ENCODE data around the gene TROAP.
"Not testable (repeated sequence)": the region's sequence is repeated elsewhere in the genome, so short reads cannot be mapped to it uniquely, and the experiment has no call there.

Gene TROAP

GRCh38 chr12:49323524-49324097, 556 bp downstream of the TROAP start:
- intact Hi-C loops (cut with DNase I): no loop called here
- DNase-seq: peak in 3 of 10 donors; percentile 3 to 62 (median 32)

GRCh38 chr12:49325606-49326005, 2.6 kb downstream of the TROAP start:
- DNase-seq: peak in 3 of 10 donors; percentile 38 to 63 (median 41)
- intact Hi-C loops (cut with DNase I): no loop called here

GRCh38 chr12:49327368-49327767, 4.3 kb downstream of the TROAP start:
- peak in 1 of 10 donors; percentile 5 for DNase-seq
- intact Hi-C loops (cut with DNase I): no loop called here

DNA sequence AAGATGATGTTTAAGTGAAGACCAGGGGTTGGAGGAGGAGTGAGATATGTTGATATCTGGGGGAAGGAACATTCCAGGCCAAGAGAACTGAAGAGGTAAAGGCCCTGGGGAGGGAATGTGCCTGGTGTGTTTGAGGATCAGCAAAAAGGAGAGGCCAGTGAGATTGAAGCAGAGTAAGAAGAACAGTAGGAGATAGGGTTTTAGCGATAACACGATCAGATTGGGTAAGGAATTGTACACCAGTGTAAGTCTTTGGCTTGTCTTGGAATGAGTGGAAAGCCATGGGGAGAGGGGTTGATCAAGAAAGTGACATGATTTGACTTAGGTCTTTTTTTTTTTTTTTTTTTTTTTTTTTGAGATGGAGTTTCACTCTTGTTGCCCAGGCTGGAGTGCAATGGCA, 4.8 kb downstream of the TROAP start:
- no peak for DNase-seq
- intact Hi-C loops (cut with DNase I): no loop called here

GRCh38 chr12:49328816-49329215, 5.8 kb downstream of the TROAP start:
- DNase-seq: peak in 2 of 10 donors; percentile 35 to 43
- intact Hi-C loops (cut with DNase I): no loop called here

DNA sequence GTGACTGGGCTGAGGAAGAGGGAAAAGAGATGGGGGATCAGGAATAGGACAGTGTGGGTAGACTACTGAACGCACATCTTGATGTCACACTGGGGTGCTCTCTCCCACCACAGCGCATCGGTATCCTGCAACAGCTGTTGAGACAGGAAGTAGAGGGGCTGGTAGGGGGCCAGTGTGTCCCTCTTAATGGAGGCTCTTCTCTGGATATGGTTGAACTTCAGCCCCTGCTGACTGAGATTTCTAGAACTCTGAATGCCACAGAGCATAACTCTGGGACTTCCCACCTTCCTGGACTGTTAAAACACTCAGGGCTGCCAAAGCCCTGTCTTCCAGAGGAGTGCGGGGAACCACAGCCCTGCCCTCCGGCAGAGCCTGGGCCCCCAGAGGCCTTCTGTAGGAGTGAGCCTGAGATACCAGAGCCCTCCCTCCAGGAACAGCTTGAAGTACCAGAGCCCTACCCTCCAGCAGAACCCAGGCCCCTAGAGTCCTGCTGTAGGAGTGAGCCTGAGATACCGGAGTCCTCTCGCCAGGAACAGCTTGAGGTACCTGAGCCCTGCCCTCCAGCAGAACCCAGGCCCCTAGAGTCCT, 7.1 kb downstream of the TROAP start:
- intact Hi-C loops (cut with DNase I): no loop called here
- DNase-seq: peak in 2 of 10 donors; percentile 22 to 52

- intact Hi-C loops (cut with DNase I): loop anchor here (1.0 kb wide), 1 partner anchor 183 kb away; no protein-coding TSS in a partner anchor
Measured at GRCh38 chr12:49330631-49331379, 7.8 kb downstream of the TROAP start.

GRCh38 chr12:49331380-49332222, 8.5 kb downstream of the TROAP start:
- intact Hi-C loops (cut with DNase I): loop anchor here (1.0 kb wide), 1 partner anchor 183 kb away; no protein-coding TSS in a partner anchor
- DNase-seq: peak in 9 of 10 donors; percentile 51 to 95 (median 75)

More at GRCh38 chr12:49330631-49331379, 7.8 kb downstream of the TROAP start:
- DNase-seq: peak in 2 of 10 donors; percentile 67 to 77

- intact Hi-C loops (cut with DNase I): no loop called here
- DNase-seq: peak in 2 of 10 donors; percentile 24 to 59
Measured at GRCh38 chr12:49332441-49332861, 9.4 kb downstream of the TROAP start.

- intact Hi-C loops (cut with DNase I): no loop called here
- DNase-seq: peak in 2 of 10 donors; percentile 71 to 81
Measured at GRCh38 chr12:49332891-49333371, 9.9 kb downstream of the TROAP start.

- DNase-seq: peak in 3 of 10 donors; percentile 15 to 61 (median 21)
- intact Hi-C loops (cut with DNase I): not testable (repeated sequence)
Measured at GRCh38 chr12:49333778-49334177, 10.7 kb downstream of the TROAP start.

DNA sequence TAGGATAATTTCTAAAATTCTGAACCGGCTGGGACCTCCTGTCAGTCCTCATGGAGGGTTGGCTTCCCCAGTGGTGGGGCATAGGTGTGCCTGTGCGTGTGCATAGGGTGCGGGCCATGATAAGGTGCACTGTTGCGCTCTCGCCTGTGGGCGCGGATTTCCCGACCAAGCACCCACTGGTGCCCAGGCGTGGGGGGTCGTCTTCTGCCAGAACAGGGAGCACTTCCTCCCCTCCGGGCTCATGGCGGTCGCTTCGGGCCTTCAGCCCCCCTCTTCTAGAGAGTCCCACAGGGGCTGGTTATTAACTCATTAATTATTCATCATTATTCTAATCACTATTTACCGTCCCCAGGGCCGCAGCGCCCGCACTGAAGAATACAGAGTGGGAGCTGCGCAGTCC, 11.2 kb downstream of the TROAP start:
- intact Hi-C loops (cut with DNase I): no loop called here
- DNase-seq: peak in 3 of 10 donors; percentile 10 to 79 (median 55)

- intact Hi-C loops (cut with DNase I): no loop called here
Measured at GRCh38 chr12:49334681-49335080, 11.6 kb downstream of the TROAP start.

GRCh38 chr12:49335118-49335954, 12.3 kb downstream of the TROAP start:
- DNase-seq: peak in 3 of 10 donors; percentile 11 to 65 (median 29)
- intact Hi-C loops (cut with DNase I): no loop called here

More at GRCh38 chr12:49334681-49335080, 11.6 kb downstream of the TROAP start:
- DNase-seq: peak in 2 of 10 donors; percentile 46 to 55

DNA sequence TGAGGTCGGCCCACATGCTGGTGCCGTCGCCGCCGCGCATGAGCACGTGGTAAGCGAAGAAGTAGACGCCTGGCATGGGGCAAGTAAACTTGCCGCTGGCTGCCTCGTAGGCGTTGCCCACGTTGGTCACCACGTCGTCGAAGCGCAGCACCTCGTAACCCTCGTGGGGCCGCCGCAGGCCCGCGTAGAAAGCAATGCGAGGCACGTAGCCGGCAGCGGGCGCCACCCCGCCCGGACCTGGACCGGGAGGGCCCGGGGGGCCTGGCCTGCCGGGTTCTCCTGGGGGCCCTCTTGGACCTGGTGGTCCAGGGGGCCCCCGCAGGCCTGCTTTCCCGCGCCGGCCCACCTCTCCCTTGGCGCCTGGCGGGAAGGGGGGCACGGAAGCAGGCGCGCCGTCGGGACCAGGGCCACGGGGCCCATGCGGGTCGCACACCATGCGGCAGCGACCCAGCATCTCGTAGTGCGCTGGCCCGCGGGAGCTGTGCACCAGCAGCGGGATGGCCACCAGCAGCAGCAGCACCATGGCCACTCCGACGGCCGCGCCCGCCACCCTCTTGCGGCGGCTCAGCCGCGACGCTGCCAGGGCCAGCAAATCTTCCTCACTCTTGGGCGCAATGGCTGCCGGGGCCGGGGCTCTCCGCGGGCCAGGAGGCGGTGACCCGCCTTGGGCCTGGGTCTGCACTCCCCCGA, 13.0 kb downstream of the TROAP start:
- intact Hi-C loops (cut with DNase I): no loop called here
- DNase-seq: peak in 3 of 10 donors; percentile 54 to 79 (median 59)

DNA sequence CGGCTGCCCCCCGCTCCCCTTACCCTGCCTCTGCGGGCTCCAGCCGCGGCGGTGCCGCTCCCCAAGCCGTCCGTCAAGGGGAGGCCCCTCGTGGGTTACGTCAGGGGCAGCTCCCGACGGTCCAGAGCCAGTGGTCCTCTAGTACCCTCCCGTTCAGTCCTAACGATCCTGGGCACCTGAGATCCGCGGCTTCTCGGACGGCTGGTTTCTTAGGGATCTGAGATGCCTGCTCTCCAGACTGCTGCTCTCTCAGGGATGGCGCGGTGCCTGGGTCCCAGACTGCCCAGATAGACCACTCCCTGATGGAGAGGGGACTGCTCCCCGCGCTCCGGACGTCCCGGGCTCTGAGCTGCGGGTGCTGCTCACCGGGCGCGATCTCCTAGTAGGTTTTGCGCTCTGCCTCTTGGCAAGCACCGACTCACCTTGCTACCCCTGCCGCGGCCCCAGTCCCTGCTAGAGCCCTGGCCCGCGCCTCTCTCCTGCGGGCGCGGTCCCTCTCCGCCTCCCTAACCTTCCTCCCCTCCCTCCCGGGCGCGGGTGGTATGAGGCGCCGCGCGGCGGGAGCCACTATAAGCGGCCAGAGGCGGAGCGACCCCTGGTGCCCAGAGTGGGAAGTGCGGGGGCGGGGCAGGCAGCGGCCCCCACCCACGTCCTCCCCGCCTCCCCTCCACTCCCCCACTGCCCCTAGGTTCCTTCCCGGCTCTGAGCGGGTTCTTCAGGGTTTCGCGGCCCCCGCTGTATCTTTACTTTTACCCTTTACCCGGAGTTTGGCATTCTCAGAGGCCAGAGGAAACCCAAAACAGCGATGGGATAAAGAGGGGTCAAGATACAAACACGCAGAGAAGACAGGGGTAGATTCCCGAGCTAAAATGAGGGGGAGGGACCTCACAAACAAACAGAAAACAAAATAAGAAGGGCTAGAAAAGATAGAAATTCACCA, 13.9 kb downstream of the TROAP start, which contains the start of gene C1QL4:
Gene C1QL4, minus strand, starts transcription at position 544 of the 940 bp plus-strand sequence. CDS start 711 bp downstream, outside the sequence.
- intact Hi-C loops (cut with DNase I): no loop called here
- peak in 9 of 10 donors; percentile 50 to 94 (median 82) for DNase-seq

DNA sequence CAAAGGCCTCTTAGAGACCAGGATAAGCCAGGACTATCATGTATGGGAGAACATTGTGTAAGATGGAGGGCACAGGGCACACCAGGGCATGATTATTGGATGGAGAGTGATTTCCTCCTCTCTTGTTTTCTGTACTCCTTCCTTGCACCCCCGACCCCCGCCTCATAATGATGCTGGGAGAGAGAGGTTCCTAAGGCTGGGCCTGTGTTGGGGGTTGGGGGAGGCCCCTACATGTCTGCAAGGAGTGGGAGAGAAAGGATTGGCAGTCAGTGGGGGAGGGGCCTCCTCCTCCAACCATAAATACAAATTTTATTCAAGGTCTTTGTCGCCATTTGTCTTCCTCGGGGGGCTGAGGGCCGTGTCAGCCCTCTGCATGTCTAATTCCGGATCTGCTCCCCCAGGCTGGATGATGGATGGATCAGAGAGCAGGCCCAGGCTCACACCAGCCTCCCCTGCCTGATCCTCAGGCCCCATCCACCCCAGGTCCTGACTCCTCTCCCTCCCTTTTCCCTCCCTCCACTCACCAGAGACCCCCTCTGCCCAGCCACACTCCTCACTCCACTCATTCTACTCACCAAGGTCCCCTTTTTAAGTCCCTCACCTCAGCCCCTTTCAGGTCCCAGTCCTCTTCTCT, 15.9 kb downstream of the TROAP start:
- DNase-seq: peak in 3 of 10 donors; percentile 13 to 40 (median 18)
- intact Hi-C loops (cut with DNase I): no loop called here

All from posterior cingulate gyrus (tissue), 11 donors.